ENCODE measurements around the gene COL6A3. TPM values are rescaled to one million over a fixed set of nuclear protein-coding genes. Genes with fewer than 3 reads are reported as not detected.
A peak's percentile ranks its signal among the peaks of the same experiment; 100 is the strongest.

Gene COL6A3
- total RNA-seq, 1 experiment from 2014 or later, result 0.81 TPM

DNA sequence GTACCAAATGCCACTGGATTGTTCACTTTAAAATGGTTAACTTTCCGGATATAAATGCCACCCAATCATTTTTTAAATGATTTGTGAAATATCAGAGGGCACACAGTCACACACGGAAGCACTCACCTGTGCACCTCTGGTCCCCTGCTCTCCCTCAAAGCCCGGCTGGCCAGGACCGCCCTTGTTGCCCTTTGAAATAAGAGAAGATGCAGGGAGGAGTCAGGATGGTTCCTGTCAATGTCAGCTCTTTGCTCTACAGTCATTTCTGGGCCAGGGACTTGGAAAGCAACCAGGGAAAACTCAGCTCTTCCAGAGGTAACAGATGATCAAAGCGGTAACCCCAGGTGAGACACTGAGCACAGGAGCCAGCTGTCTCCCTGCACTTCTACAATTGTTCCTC lies 60.7 kb downstream of the COL6A3 start:
- no peaks in the 10 kb centered on the region for H3K79me1 ChIP-seq (ENCODE audit: insufficient read depth, low read depth, low read length, poor library complexity, severe bottlenecking)
- Mint-ChIP-seq H3K9me3 (no peaks in the 10 kb centered on the region), H3K36me3 (ENCODE audit: insufficient read depth in 1 of 3, low read depth in 3 of 3) (no peaks in the 10 kb centered on the region), H3K4me1 (peaks cover 21 to 33% of the 10 kb centered on the region in 2 experiments), H3K27me3 (ENCODE audit: low read depth) (peaks cover 38% of the 10 kb centered on the region), H3K4me3 (no peak overlapping the region), H3K27ac (no peak overlapping the region)
- no peaks in the 10 kb centered on the region for H3K9me3 ChIP-seq (ENCODE audit: control insufficient read depth, low read depth, low read length)
- H4K91ac ChIP-seq (ENCODE audit: insufficient read length, low read depth, low read length), result no peak overlapping the region
- H3K27me3 ChIP-seq (ENCODE audit: insufficient read depth, low read length), result no peaks in the 10 kb centered on the region
- no CpG with 5 or more reads among the region's 5 CpGs for WGBS (ENCODE audit: extremely low coverage, insufficient read length, low lambda C conversion rate)
- H2BK120ac ChIP-seq (ENCODE audit: low read depth, low read length, poor library complexity, severe bottlenecking), result no peak overlapping the region
- H2AFZ ChIP-seq (ENCODE audit: low read length), result no peak overlapping the region
- no peak overlapping the region for H2AK5ac ChIP-seq (ENCODE audit: insufficient read length, low read length)
- H3K4me2 ChIP-seq (ENCODE audit: insufficient read depth, insufficient read length, low read length), result peak overlapping the region; percentile 11
- no peak overlapping the region for H3K4ac ChIP-seq (ENCODE audit: low read depth, low read length)
- H3K56ac ChIP-seq (ENCODE audit: insufficient read length, low read depth, low read length), result no peak overlapping the region
- H4K5ac ChIP-seq (ENCODE audit: insufficient read length, low read depth, low read length), result no peak overlapping the region
- H2BK15ac ChIP-seq (ENCODE audit: low read depth, low read length), result no peak overlapping the region
- no peak overlapping the region for H3K23ac ChIP-seq (ENCODE audit: insufficient read length, low read depth, low read length)
- H3K23me2 ChIP-seq (ENCODE audit: insufficient read length, low read depth, low read length, poor library complexity, severe bottlenecking), result no peaks in the 10 kb centered on the region
- H3K27ac ChIP-seq (ENCODE audit: insufficient read length, low read depth, low read length), result no peak overlapping the region
- TF ChIP-seq, protein P1, sequence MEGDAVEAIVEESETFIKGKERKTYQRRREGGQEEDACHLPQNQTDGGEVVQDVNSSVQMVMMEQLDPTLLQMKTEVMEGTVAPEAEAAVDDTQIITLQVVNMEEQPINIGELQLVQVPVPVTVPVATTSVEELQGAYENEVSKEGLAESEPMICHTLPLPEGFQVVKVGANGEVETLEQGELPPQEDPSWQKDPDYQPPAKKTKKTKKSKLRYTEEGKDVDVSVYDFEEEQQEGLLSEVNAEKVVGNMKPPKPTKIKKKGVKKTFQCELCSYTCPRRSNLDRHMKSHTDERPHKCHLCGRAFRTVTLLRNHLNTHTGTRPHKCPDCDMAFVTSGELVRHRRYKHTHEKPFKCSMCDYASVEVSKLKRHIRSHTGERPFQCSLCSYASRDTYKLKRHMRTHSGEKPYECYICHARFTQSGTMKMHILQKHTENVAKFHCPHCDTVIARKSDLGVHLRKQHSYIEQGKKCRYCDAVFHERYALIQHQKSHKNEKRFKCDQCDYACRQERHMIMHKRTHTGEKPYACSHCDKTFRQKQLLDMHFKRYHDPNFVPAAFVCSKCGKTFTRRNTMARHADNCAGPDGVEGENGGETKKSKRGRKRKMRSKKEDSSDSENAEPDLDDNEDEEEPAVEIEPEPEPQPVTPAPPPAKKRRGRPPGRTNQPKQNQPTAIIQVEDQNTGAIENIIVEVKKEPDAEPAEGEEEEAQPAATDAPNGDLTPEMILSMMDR (conservative IDR thresholded peaks at IDR 0.05), result no peak
- no peak for DNase-seq
- no peak overlapping the region for H3K14ac ChIP-seq (ENCODE audit: insufficient read depth, low read length)
- no peak overlapping the region for H2BK5ac ChIP-seq (ENCODE audit: insufficient read length, low read length)
- H2BK12ac ChIP-seq (ENCODE audit: insufficient read length, low read depth, low read length), result no peak overlapping the region
- no peak overlapping the region for H3T11ph ChIP-seq (ENCODE audit: low read length)
- no peaks in the 10 kb centered on the region for H3K79me2 ChIP-seq (ENCODE audit: insufficient read depth, low read length)
- H3K4me1 ChIP-seq (ENCODE audit: insufficient read depth, low read length), result peaks cover 3% of the 10 kb centered on the region; the same call in 1 of the 2 replicates
- no peak overlapping the region for H2BK20ac ChIP-seq (ENCODE audit: low read depth, low read length, poor library complexity, severe bottlenecking)
- no peak overlapping the region for H3K18ac ChIP-seq (ENCODE audit: insufficient read length, low read depth, low read length)
- H3K9ac ChIP-seq (ENCODE audit: extremely low read depth, insufficient read length, low read length), result no peak overlapping the region
- H4K8ac ChIP-seq (replicated peaks; ENCODE audit: insufficient read length, low read depth, low read length), result no peak overlapping the region
- no peaks in the 10 kb centered on the region for H4K20me1 ChIP-seq (ENCODE audit: control insufficient read depth, insufficient read depth, insufficient read length)

All from H9 (cell line).